A673 (cell line): Measurements from ENCODE around the gene ZNF555. TPM values are rescaled to one million over a fixed set of nuclear protein-coding genes. Genes with fewer than 3 reads are reported as not detected.

Experiments used
- BruUV-seq: library from RNA; stranded (reverse); fragments of 400-500 nt; replicated peaks from 2 replicates; lab custom pipeline; 2021; lab: Mats Ljungman, UMichigan
- CTCF ChIA-PET: fragments of 300-600 bp; sonication (Branson Sonifier 250); formaldehyde crosslinking; loops from one replicate; lab custom pipeline; 2022; ENCODE audit warnings: antibody characterized with exemption; lab: Charles Lee
- POLR2A ChIA-PET: fragments of 300-600 bp; sonication (Branson Sonifier 250); formaldehyde crosslinking; loops from one replicate; lab custom pipeline; 2022; ENCODE audit warnings: antibody characterized with exemption; ENCODE audit not compliant: low non-redundant PET; lab: Charles Lee
- DNase-seq: peaks from one replicate; pipeline ENCODE4 v3.0.0-alpha.2; 2015; ENCODE audit warnings: low spot score
- H3K27ac ChIP-seq: fragments of 200-600 bp; sonication (generic); 2 replicates; pipeline ENCODE4 v1.5.1; 2016; ENCODE audit warnings: mixed run types, low read depth, mild to moderate bottlenecking, mixed read lengths, antibody characterized with exemption, low read length; ENCODE audit not compliant: poor library complexity, severe bottlenecking
- H3K27me3 ChIP-seq: fragments of 200-600 bp; sonication (generic); replicated peaks from 2 replicates; pipeline ENCODE4 v1.6.1; 2017; ENCODE audit warnings: mixed run types, low read depth, mild to moderate bottlenecking, mixed read lengths, antibody characterized with exemption, low read length; ENCODE audit not compliant: insufficient read depth, poor library complexity
- H3K36me3 ChIP-seq: fragments of 200-600 bp; sonication (generic); 2 replicates; pipeline ENCODE4 v1.6.1; 2016; ENCODE audit warnings: mixed run types, mild to moderate bottlenecking, mixed read lengths, antibody characterized with exemption, low read length; ENCODE audit not compliant: insufficient read depth, poor library complexity, severe bottlenecking
- H3K4me1 ChIP-seq: fragments of 200-600 bp; sonication (generic); 2 replicates; pipeline ENCODE4 v1.6.1; 2017; ENCODE audit warnings: mixed run types, mild to moderate bottlenecking, mixed read lengths, antibody characterized with exemption, low read length; ENCODE audit not compliant: insufficient read depth, poor library complexity, severe bottlenecking
- H3K4me3 ChIP-seq: fragments of 200-600 bp; sonication (generic); 2 replicates; pipeline ENCODE4 v1.5.1; 2016; ENCODE audit warnings: low read depth, mixed run types, mild to moderate bottlenecking, mixed read lengths, low read length; ENCODE audit not compliant: poor library complexity, severe bottlenecking
- H3K9me3 ChIP-seq: fragments of 200-600 bp; sonication (generic); 2 replicates; pipeline ENCODE4 v1.6.1; 2016; ENCODE audit warnings: mixed run types, low read depth, mild to moderate bottlenecking, mixed read lengths, antibody characterized with exemption, low read length; ENCODE audit not compliant: poor library complexity, severe bottlenecking
- EZH2 ChIP-seq: fragments of 200-600 bp; sonication (generic); IDR thresholded peaks from 2 replicates; pipeline ENCODE4 v1.6.1; 2017; ENCODE audit warnings: borderline replicate concordance, low read depth, mild to moderate bottlenecking, mixed read lengths, antibody characterized with exemption, low read length; ENCODE audit not compliant: poor library complexity, severe bottlenecking
- intact Hi-C: fragments of 100-400 bp; cut with micrococcal nuclease; formaldehyde crosslinking; loops from one replicate; pipeline ENCODE4 v1.10.0; 2022; ENCODE audit not compliant: unreplicated experiment
- total RNA-seq: library from RNA; stranded (reverse); gene quantifications from 2 replicates; pipeline ENCODE4 v1.2.3, GENCODE V29; 2021
- TF ChIP-seq, protein P1 (sequence below): fragments of 300-800, 200-600 bp; sonication (generic); conservative IDR thresholded peaks from 2 replicates; pipeline ENCODE4 v1.5.1; 2017; ENCODE audit warnings: low read depth, mild to moderate bottlenecking, antibody characterized with exemption, low read length, moderate library complexity, mixed read lengths

ZNF555 gene
- total RNA-seq, 1 experiment from 2014 or later, result 4.8 TPM

DNA sequence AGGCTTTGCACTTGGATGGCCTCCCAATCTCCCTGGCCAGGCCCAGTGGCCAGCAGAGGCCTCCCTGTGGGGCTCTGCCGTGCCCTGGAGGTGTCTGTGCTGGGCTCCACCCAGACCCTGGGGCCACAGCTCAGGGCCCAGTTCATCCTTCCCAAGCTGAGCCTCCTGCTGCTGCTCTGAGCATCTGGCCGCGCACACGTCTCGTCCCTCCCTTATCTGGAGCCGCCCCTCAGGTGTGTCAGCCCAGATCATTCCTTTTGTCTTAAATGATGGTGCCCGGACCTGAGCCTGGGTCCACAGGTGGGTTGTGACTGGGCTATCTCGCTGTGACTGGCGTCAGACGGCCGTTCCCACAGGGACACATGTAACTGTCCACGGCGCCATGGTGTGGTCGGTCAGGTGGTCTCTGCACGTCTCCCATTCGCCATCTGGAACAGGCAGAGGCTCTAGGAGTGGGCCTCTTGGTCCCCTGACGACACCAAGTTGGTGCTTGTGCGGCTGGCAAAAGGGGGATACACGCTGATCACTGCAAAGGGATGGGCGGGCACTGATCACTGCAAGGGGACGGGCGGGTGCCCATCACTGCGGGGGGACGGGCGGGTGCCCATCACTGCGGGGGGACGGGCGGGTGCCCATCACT lies 35.9 kb upstream of the ZNF555 start:
- DNase-seq, result no peak
- no peak overlapping the region for H3K4me3 ChIP-seq
- BruUV-seq, result no TSS peak
- peaks cover 5% of the 10 kb centered on the region for H3K4me1 ChIP-seq
- ChIA-PET CTCF (no interaction called here), POLR2A (no interaction called here)
- TF ChIP-seq, protein P1, sequence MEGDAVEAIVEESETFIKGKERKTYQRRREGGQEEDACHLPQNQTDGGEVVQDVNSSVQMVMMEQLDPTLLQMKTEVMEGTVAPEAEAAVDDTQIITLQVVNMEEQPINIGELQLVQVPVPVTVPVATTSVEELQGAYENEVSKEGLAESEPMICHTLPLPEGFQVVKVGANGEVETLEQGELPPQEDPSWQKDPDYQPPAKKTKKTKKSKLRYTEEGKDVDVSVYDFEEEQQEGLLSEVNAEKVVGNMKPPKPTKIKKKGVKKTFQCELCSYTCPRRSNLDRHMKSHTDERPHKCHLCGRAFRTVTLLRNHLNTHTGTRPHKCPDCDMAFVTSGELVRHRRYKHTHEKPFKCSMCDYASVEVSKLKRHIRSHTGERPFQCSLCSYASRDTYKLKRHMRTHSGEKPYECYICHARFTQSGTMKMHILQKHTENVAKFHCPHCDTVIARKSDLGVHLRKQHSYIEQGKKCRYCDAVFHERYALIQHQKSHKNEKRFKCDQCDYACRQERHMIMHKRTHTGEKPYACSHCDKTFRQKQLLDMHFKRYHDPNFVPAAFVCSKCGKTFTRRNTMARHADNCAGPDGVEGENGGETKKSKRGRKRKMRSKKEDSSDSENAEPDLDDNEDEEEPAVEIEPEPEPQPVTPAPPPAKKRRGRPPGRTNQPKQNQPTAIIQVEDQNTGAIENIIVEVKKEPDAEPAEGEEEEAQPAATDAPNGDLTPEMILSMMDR, result no peak
- no peak for TF ChIP-seq EZH2
- no peaks in the 10 kb centered on the region for H3K27me3 ChIP-seq
- no peak overlapping the region for H3K27ac ChIP-seq
- H3K9me3 ChIP-seq, result no peaks in the 10 kb centered on the region
- peaks cover 35% of the 10 kb centered on the region for H3K36me3 ChIP-seq
- intact Hi-C loops, result no loop called here

DNA sequence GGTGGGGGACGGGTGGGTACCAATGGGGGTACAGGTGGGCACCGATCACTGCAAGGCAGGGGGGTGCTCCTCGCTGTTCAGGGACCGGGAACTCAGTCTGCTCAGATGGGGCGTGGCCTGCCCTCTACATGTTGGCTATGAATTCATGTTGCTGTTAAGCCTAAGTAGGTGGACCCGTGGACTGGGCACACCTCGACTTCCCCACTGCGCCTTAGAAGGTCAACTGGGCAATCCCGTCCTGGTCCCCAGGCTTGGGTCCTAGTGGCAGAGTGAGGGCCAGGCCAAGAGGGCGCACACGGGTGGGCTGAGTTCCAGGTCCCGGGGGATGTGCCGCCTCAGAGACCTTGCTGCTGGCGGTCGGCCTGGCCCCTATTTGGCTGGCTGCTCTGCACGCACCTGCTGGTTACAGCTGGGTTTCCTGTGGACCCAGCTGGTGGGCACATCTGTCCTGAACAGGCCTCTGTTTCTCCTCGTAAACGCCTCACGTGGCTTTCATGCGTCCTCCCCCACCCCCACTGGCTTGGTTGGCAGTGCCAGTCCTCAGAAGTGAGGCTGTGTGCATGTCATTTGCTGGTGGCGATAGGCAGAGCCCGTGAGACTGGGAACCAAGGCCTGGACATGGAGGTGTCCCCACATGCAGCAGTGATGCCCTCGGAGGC lies 35.2 kb upstream of the ZNF555 start:
- Histone ChIP-seq H3K9me3 (no peaks in the 10 kb centered on the region), H3K4me1 (peaks cover 5% of the 10 kb centered on the region), H3K36me3 (peaks cover 32% of the 10 kb centered on the region), H3K27me3 (no peaks in the 10 kb centered on the region), H3K27ac (no peak overlapping the region), H3K4me3 (no peak overlapping the region)
- BruUV-seq, result no TSS peak
- intact Hi-C loops, result no loop called here
- POLR2A ChIA-PET, result no interaction called here
- CTCF ChIA-PET, result no interaction called here
- DNase-seq, result no peak
- no peak for TF ChIP-seq EZH2
- TF ChIP-seq, protein P1, result no peak

DNA sequence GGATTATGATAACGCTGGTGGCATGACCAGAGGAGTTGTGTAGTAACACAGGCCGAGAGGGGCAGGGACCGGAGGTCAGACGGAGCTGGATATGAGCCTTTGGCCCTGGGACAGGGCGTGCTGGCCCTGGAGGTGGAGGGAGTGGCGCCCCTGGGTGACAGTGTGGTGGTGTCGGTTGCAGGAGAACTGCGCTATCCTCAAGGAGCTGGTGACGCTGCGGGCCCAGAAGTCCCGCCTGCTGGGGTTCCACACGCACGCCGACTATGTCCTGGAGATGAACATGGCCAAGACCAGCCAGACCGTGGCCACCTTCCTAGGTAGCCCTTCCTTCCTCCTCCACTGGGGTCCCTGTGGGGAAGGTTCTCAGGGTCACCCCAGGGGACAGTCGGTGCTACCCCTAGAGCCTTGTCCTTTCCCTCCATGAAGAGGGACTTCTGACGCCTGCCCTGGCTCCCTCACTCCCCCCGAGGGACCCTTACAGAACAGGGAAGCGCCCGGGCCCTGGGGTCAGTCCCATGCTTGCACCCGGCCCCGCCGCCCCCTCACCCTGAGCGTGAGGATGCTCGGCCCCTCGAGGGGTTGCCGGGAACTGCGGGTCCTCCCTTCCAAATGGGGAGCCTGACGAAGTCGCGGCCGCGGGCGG lies 34.4 kb upstream of the ZNF555 start:
- POLR2A ChIA-PET, result no interaction called here
- CTCF ChIA-PET, result no interaction called here
- H3K27me3 ChIP-seq, result no peaks in the 10 kb centered on the region
- no peak overlapping the region for H3K4me3 ChIP-seq
- no TSS peak for BruUV-seq
- intact Hi-C loops, result no loop called here
- peaks cover 37% of the 10 kb centered on the region for H3K36me3 ChIP-seq
- TF ChIP-seq, protein P1, result no peak
- TF ChIP-seq EZH2, result no peak
- no peaks in the 10 kb centered on the region for H3K9me3 ChIP-seq
- peaks cover 5% of the 10 kb centered on the region for H3K4me1 ChIP-seq
- H3K27ac ChIP-seq, result no peak overlapping the region
- no peak for DNase-seq
